ENCODE results near the gene SLIT3.

Gene SLIT3

DNA sequence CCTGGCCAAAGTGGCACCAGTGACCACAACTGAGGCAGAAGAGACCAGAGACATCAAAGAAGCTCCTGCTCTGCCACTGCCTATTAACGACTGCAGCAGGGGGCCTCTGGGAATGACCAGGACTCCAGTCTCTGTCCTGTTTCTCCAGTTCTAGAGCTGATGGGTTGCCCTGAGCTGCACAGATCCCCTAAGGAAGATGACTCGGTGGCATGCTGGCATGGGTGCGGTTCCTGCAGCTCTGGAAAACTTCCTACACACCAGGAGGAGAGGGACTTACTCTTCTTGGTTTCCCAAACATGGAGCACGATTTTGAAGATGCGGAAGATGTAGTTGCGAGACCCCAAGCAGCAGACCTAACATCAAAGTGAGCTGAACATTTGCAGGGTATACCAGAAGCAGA, 2.7 kb downstream of the SLIT3 start:
- DNase-seq: no peak

DNA sequence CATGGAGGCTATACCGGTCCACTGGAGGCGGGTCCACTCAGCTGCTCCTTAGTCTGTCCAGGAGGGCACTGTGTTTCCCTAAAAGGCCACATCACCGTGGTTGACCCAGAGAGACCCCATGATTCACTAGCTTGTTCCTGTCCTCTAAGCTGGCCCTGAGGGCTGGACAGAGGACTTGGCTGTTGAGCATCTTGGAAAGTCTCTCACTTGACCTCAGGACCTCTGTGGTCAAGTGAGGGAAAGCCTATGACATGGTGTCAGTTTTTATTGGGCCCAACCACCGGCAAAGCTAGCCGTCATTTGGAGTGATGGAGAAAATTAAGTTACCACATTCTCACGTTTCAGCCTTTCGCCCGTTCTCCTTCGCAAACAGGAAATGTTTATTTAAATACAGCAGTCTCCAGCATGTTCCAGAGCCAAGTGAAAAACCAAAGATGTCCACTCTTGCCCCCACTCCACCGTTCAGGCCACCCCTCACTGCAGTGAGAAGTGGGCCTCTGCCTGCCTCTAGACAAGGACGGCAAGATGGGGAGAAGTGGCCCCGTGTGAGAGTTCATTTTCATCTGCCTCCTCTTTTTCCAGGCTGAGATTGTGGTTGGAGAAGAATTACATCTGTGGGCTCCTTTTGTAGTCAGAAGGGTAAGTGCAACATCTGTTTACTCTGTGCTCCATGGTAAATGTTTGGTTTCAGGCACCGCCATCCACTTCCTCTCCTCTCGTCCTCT, 4.4 kb downstream of the SLIT3 start:
- DNase-seq: no peak

DNA sequence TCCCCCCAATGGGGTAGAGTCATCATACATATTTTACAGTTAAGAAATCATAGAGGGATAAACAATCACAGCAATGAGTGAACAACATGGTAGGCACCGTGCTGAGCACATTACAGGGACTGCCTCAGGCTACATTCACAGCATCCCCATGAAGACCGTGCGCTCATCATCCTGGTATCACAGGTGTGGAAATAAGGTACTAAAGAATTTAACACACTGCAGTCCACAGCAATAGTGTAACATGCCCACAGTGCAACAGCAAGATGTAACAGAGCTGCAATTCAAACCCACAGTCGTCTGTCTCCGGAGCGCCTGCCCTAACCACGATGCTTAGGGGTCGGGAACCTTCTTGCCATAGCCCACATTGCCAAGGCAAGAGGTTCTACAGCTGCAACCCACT, 5.6 kb downstream of the SLIT3 start:
- no peak for DNase-seq

DNA sequence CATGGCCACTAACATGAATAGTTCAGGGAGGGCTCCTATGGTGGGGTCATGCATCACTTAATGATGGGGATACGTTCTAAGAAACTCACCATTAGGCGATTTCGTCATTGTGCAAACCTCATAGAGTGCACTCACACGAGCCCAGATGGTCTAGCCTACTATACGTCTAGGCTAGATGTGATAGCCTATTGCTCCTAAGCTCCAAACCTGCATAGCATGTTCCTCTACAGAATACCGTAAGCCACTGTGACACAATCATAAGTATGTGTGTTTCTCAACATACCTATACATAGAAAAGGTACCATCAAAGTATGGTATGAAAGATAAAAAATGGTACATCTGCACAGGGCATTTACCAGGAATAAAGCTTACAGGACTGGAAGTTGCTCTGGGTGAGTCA, 6.3 kb downstream of the SLIT3 start:
- no peak for DNase-seq

DNA sequence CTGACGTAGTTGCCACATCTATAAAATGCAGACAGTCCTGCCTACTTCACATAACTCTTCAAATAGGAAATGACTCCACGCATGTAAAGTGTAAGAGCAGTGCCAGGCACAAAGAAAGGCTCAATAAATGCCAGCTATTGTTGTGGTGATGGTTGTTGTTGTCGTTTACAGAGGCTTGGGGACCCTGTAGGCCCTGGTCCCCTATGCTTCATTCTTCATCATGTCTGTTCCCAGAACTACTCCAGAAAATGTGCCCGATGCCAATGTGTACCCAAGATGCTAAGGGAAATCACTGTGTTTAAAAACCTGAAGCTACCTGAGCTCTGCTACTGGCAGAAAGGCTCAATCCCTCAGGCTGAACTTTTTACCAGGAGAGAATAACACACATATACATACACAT, 9.1 kb downstream of the SLIT3 start:
- DNase-seq: no peak

DNA sequence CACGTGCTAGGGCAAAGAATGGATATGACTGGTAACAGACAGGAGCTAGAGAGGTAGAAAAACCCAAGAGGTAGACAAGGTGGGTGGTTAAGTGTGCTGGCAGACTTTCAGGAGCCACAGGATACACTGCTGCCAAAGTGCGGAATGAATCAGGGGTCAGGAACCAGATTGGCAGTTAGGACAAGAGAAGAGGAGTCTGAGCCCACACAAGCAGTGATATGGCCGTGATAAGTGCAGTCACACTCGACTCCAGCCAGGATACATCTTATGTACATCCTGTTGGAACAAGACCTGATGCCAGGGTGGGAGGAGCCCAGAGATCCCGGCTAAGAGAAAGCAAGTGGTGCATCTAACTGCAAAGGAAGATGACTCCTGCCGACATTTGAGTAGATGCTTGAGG, 10.0 kb downstream of the SLIT3 start:
- DNase-seq: no peak

DNA sequence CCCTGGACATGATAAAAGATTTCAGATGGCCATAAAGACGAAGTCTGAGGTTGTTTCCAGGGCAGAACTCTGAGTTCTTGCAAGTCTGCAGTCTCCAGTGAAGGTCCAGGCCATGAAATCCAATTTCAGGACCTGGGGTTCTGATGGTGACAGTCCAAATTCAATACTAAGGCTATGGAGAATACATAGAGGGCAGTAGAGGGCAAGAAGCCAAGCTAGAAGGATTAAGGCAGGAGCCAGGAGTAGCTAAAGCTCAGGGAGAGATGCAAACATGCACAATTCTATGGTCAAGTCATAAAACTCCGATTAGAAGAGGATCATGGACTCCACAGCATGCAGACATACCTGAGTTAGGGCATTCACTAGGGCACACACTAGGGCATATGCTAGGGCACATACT, 11.4 kb downstream of the SLIT3 start:
- no peak for DNase-seq

DNA sequence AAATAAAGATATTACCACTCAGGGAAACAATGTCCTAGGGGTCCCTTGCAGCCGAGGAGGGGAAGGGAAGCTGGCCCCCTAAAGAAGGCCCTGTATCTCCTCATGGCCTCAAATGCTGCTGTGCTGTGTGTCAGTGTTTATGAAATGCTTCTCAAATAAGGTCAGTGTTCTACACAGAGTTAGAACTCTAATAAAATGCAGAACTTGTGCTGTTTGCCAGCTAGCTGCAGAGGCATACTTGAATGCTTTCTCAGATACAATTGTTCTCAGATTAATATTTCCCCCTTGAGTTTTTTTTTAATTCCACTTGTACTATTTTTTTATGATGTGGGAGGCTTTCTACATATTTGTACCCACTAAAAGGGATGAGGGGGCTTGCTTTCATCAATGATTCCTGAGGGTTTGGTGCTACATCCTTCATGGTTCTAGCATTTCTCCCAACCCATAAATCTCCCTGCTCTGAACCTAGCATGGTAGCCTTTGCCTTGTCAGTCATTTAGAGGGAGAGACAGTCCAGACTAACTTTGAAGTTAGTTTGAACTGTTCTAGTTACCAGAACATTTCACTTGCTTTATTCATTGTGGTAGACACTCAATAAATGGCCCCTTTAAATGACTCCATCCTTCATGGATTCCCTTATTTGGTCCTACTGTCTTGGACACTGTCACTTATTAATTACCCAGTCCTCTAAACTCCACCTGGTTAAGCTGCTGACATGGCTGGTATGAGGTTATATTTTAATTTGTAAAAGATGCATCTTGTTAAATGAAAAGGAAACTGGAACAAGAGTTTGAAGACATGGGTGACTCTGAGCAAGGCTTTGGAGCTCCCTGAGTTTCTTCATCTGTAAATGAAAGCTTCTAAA, 12.6 kb downstream of the SLIT3 start:
- no peak for DNase-seq

DNA sequence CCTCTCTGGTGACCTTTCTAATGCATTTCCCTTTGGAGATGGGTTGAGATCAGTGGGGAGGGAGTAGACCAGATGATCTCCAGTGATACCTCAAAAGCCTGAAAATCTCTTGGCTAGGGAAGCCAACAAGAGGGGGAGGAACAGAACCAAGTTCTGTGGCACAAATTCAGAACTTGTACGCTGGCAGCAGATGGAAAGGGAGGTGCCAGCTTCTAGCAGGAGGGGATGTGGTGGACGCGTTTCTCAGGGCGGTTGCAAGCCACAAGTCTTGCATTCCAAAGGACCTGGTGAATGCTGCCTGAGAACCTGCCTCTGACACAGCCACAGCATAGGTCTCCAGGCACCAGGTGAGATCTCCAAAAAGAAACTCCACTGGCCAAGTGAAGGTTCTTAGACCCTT, 13.4 kb downstream of the SLIT3 start:
- DNase-seq: no peak

DNA sequence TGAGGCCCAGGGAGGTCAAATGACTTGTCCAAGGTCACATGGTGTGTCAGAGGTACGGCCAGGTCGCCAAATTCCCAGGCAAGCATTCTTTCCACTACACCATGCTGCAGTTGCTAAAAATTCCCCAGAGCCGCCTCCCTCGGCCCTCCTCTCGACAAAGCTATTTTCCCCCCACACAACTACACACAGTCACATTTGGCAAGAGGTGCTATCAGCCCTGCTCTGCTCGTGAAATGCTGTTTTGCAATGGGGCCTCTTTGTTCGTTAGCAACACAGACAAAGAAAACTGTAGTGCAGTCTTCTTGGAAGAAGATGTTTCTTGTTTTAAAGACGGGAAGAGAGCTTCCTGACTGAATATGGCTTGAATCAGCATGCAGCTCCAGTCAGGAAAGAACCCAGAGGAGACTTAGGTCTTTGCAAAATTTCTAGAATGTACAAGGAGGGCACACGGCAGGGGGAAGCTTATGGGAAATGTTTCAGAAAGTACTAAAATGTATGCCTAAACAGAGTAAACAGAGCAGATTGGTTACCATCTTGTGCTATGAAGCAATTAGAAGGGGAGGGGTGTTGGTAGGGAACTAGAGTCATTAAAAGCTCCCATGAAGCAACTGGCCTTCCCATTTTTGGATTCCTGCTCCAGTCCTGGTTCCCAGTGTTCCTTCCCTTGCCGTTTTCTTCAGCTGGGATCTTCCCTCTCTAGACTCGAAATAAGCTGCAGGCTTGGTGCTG, 14.2 kb downstream of the SLIT3 start:
- DNase-seq: no peak

DNA sequence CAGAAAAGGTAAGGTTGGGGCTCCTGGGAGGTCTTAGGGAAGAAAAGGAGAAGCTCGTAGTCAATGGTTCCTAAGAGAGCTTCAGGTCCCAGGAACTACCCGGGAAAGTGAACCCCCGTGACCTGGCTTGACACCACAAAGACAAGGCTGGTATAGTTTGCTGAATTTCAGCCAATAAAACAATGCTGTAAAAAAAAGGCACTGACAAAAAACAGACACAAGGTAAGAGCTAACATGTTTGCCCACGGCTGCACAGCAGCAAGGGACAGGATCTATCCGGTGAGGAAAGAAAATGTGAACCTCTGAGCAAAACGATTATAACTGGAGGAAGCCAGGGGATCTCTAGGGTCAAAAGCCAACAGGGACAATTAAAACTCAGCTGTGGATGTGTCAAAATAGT, 17.1 kb downstream of the SLIT3 start:
- no peak for DNase-seq

DNA sequence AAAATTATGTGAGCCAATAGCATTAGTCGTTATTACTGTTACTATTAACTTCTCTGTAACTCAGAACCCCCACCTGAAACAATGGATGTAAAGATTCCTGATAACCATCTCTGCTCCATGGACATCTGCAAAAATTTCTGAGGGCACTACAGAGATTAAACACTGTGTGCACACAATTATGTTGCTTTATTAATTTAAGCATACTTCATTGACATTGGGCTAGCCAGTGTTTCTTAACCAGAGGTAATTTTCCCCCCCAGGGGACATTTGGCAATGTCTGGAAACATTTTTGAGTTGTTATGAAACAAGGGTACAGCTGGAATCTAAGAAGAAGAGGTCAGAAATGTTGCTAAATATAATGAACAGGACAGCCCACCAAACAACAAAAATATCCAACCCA, 19.3 kb downstream of the SLIT3 start:
- no peak for DNase-seq

DNA sequence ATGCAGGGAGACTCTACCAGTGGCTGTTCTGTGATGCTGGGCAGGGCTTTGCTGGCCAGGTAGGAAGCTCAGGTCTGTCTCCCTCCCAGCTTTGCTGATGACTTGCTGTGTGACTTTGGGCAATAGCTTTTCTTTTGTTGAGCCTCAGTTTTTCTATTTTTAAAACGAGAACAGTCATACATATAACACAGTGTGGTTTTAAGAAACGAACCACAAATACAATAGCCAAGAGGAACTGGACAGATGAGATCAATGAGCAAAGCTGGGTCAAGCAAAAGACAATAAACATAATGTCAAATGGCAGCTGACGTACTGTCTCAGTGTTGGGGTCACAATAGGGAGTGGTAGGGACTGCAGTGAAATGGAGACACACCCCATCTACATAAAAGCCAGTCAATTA, 20.2 kb downstream of the SLIT3 start:
- DNase-seq: no peak

DNA sequence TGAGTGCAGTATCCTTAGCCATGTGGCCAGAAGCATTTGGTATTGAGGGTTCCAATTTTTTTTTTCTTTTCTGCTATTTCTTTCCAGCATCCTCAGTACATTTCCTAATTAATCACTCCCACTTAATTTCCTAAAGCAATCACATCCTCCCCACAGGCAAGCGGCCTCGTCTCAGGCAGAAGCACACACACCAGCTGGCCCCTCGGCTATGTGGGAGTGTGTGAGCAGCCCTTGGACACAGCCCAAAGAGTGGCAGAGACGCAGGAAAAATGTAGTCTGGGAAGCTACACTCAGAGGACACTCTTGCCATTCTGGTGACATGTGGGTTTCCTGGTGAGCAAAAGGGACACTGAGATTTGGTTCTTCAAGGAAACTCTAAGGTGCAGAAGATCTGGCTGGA, 20.7 kb downstream of the SLIT3 start:
- no peak for DNase-seq

DNA sequence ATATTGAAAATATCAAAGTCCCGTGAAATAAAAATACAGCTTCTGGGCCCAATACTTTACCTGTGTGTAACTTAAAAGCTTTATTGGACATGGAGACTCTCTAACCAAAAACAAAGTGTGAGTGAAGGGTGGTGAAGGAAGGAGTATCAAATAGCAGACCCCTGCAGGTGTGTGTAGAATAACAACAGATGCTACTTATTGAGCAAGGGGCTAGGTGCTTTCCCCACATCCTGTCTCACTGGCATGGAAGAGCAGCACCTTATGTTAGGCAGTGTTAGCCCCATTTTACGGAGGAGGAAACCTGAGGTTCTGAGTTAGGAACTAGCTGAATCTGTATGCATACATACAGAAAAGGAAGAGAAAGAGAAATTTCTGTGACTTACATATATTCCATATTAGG, 21.8 kb downstream of the SLIT3 start:
- DNase-seq: no peak

DNA sequence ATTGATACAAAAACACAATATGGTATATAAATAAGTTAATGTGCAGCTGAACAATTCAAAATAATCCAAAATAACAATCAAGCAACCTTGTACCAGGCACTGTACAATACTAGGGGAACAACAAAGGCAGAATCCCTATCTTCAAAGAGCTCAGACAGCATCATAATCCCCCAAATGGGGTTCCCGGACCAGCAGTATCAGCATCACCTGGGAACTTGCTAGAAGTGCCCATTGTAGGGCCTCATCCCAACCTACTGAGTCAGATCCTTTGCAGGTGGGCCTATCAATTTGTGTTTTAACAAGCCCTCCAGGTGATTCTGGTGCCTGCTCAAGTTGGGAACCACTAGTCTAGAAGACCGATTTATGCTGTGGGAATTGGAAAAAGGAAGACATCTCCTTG, 27.1 kb downstream of the SLIT3 start:
- no peak for DNase-seq

DNA sequence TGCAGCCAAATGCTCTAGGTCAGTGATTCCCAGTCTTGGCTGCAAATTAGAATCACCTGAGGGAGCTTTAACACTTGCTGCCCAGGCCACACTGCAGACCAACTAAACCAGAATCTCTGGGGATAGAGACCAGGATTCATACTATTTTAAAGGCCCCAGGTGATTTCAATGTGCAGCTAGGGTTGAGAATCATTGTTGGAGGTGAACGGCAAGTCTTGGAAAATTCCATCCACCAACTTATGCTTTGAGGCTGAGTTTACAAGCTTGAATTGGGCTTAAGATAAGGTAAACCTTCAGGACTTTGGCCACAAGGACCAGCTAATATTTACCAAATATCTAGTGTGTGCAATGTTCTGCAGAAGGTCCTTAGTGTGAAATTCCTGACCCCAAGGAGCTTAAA, 27.5 kb downstream of the SLIT3 start:
- DNase-seq: no peak

DNA sequence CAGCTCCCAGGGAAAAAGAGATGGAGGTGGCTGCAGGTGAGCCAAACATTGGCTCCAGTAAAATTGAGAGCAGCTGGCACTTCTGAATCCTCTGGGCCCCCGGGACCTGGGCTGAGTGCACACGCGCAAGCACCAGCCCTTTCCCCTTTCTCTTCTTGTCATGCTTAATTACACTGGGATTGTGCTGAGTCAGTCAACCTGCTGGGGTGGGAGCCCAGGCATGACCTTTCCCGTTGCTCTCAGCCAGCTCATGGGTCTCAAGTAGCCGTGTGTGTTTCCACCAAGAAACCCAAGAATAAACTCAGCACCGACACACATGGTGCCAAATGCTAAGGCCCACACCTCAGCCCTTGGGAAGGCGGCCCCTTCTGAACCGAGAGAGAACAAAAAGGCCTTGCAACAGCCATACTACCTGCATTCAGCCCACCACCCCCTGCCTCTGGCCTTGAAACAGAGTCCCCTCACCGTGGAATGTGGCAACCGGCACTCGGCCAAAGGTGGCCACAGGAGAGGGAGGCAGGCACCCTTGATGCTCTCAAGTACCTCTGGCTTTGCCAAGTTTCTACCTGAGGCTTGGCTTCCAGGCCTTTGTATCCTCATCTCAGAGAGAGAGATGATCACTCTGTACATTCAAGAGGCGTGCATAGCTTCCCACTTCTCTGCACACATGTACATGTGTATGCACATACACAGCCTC, 28.1 kb downstream of the SLIT3 start:
- DNase-seq: no peak

DNA sequence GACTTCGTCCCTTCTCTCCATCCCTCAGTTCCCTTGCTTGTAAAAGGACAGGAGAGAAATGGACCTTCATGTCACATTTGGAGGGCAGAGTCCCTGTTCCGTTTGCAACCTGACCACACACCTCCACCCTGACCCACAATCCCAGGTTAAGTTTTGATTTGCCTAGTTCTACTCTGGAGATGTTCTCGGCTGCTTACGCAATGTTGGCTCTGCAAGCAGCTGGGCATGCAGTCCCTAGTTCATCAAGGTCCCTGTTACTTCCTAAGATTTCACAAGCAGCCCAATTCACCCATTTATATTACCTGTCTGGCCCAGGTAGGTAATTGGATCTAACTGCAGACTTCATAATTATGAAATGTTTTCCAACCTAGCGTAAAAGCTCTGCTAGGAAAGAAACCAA, 28.8 kb downstream of the SLIT3 start:
- no peak for DNase-seq

DNA sequence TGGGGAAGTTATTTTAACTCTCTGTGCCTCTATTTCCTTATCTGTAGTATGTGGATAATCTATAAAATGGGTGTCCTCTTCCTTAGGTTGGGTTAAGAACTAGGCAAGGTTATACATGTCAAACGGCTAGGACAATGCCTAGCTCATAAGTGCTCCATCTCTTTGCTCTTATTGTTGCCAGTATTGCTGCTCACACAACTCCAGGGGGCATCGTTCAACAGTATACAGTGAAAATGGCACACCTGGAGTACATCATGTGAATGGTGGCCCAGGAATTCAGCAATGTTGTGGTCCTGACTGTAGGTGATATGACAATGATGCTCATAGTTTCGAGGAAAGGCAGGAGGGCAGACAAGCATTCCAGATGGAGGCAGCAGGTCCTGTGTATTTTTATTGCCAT, 30.1 kb downstream of the SLIT3 start:
- DNase-seq: no peak

DNA sequence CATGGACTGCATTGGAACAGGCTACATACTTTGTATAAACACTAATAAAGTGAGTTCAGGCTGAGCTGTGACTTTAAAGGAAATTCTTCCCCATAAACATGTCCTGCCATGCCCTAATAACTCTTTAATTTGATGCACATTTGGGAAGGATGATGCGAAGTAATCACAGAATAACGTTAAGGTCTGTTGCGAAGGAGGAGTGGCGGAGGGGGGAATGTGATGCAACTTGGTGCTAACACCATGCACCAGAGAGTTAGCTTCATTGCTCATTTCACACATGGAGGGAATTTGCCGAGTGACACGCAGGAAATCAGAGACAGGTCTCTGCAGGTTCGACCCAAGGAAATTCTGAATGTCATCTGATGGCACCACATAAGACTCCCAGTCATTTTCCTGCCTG, 32.9 kb downstream of the SLIT3 start:
- no peak for DNase-seq

DNA sequence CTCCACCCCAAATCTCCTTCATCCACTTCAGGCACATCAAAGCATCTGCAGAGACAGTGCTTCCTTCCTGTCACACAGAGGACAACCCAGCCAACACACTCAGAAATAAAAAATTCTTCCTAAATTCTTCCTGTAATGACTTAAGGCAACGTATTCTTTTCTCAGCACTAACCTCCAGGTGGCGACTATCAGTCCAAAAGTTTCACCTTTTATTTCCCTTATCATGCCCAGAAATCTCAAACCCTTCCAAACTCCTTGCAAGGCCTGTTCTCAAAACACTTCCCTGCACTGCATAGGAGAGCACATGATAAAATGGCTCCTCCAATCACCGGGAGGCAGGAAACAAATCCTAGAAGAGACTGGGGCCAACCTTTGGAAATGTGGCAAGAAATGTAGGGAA, 35.1 kb downstream of the SLIT3 start:
- no peak for DNase-seq

DNA sequence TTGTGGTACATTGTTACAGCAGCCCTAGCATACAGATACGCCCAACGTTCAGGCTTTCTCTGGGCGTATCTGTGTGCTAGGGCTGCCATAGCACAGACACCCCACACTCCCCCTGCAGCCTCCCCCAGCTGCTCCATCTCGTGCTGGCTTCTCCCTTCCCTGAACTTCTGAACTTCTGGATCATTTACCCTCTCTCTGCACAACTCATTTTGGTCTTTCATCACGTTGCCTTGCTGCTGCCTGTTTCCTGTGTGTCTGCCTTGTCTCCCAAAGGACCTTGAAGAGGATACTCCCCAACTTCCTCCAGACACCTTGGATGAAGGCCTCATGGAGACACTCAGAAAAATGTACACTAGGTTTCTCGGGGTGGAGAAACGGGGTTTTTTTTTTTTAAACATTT, 37.3 kb downstream of the SLIT3 start:
- no peak for DNase-seq

Measured in activated CD4-positive, alpha-beta T cell treated with anti-CD3 and anti-CD28 coated beads for 48 hours (primary cell).